CD14-positive monocyte (primary cell): ENCODE measurements around the gene DSP. TPM values are rescaled to one million over a fixed set of nuclear protein-coding genes. Genes with fewer than 3 reads are reported as not detected.

Experiments
- DNase-seq, 3 donors: peaks; one replicate each; pipeline ENCODE4 v3.0.0-alpha.2; 2011 to 2022
- H2AFZ ChIP-seq: 2 replicates; pipeline ENCODE4 v1.6.0; 2012; ENCODE audit warnings: mild to moderate bottlenecking, low read depth, low read length, inconsistent platforms; ENCODE audit not compliant: insufficient read depth, poor library complexity, severe bottlenecking
- H3K27ac ChIP-seq, 2 donors: 1 replicate in 1 of 2; 2 replicates in 1 of 2; pipeline ENCODE4 v1.5.1; 2012 to 2013; ENCODE audit warnings: low read length in 2 of 2, control low read depth in 1 of 2, inconsistent platforms in 1 of 2, low read depth in 1 of 2, mild to moderate bottlenecking in 1 of 2
- H3K27me3 ChIP-seq, 2 donors: one replicate each; pipeline versions ENCODE4 v1.6.0 to v1.6.1; 2011 to 2013; ENCODE audit warnings: low read length in 2 of 2; ENCODE audit not compliant: control insufficient read depth in 2 of 2, insufficient read depth in 2 of 2
- H3K36me3 ChIP-seq, 2 donors: replicated peaks in 1 of 2; 1 replicate in 1 of 2; 2 replicates in 1 of 2; pipeline versions ENCODE4 v1.5.1 to v1.6.1; 2012 to 2013; ENCODE audit warnings: low read length in 2 of 2, control low read depth in 1 of 2, inconsistent platforms in 1 of 2, mild to moderate bottlenecking in 1 of 2; ENCODE audit not compliant: insufficient read depth in 2 of 2, control insufficient read depth in 1 of 2
- H3K4me1 ChIP-seq, 2 donors: 1 replicate in 1 of 2; 2 replicates in 1 of 2; pipeline versions ENCODE4 v1.5.1 to v1.6.1; 2012 to 2013; ENCODE audit warnings: low read length in 2 of 2, control low read depth in 1 of 2, inconsistent platforms in 1 of 2, mild to moderate bottlenecking in 1 of 2, moderate library complexity in 1 of 2; ENCODE audit not compliant: insufficient read depth in 2 of 2, control insufficient read depth in 1 of 2
- H3K4me2 ChIP-seq: replicated peaks from 2 replicates; pipeline ENCODE3; 2012; ENCODE audit warnings: low read length, moderate library complexity, mild to moderate bottlenecking; ENCODE audit not compliant: poor library complexity, severe bottlenecking; ENCODE audit errors: extremely low read depth
- H3K4me3 ChIP-seq, 3 experiments: fragments of 200-600 bp in 1 of 3; sonication (generic) in 1 of 3; replicated peaks in 1 of 3; 1 replicate in 2 of 3; 2 replicates in 1 of 3; pipeline ENCODE4 v1.5.1; 2011 to 2013; ENCODE audit warnings: low read length in 3 of 3, mild to moderate bottlenecking in 3 of 3, control low read depth in 2 of 3, low read depth in 2 of 3, inconsistent platforms in 1 of 3, moderate library complexity in 1 of 3
- H3K79me2 ChIP-seq: 2 replicates; pipeline ENCODE4 v1.6.0; 2012; ENCODE audit warnings: mild to moderate bottlenecking, control low read depth, inconsistent platforms, low read length, moderate library complexity; ENCODE audit not compliant: insufficient read depth
- H3K9ac ChIP-seq: 2 replicates; pipeline ENCODE4 v1.6.0; 2017; ENCODE audit warnings: low read length, mild to moderate bottlenecking; ENCODE audit not compliant: insufficient read depth, poor library complexity, severe bottlenecking
- H3K9me3 ChIP-seq, 2 donors: replicated peaks in 1 of 2; 1 replicate in 1 of 2; 2 replicates in 1 of 2; pipeline versions ENCODE4 v1.5.1 to v1.6.1; 2012 to 2013; ENCODE audit warnings: low read length in 2 of 2, control low read depth in 1 of 2; ENCODE audit not compliant: control insufficient read depth in 1 of 2, insufficient read depth in 1 of 2
- H4K20me1 ChIP-seq: 2 replicates; pipeline ENCODE4 v1.6.0; 2012; ENCODE audit warnings: mild to moderate bottlenecking, low read length, control low read depth, moderate library complexity; ENCODE audit not compliant: insufficient read depth
- H3K27ac Mint-ChIP-seq, 7 donors: one replicate each; pipeline ENCODE4 v1.8.0; 2020; ENCODE audit warnings: mild to moderate bottlenecking in 7 of 7, mixed read lengths in 7 of 7, moderate library complexity in 6 of 7, inconsistent platforms in 2 of 7
- H3K27me3 Mint-ChIP-seq, 3 donors: one replicate each; pipeline ENCODE4 v1.8.0; 2021 to 2022; ENCODE audit warnings: low read depth in 3 of 3, mild to moderate bottlenecking in 3 of 3, mixed read lengths in 3 of 3, moderate library complexity in 3 of 3, inconsistent platforms in 1 of 3
- H3K36me3 Mint-ChIP-seq, 2 donors: one replicate each; pipeline ENCODE4 v1.8.0; 2020; ENCODE audit warnings: mixed read lengths in 2 of 2, inconsistent platforms in 1 of 2, mild to moderate bottlenecking in 1 of 2
- H3K4me1 Mint-ChIP-seq: one replicate; pipeline ENCODE4 v1.8.0; 2020; ENCODE audit warnings: mild to moderate bottlenecking, mixed read lengths
- H3K4me3 Mint-ChIP-seq, 2 donors: one replicate each; pipeline ENCODE4 v1.8.0; 2020; ENCODE audit warnings: mild to moderate bottlenecking in 2 of 2, mixed read lengths in 2 of 2, moderate library complexity in 1 of 2
- H3K9me3 Mint-ChIP-seq, 7 donors: one replicate each; pipeline ENCODE4 v1.8.0; 2020 to 2022; ENCODE audit warnings: mixed read lengths in 7 of 7, mild to moderate bottlenecking in 6 of 7, moderate library complexity in 6 of 7, inconsistent platforms in 2 of 7
- CTCF ChIP-seq: fragments of 200-600 bp; IDR thresholded peaks from one replicate; pipeline ENCODE4 v1.8.0; 2022; ENCODE audit warnings: antibody characterized with exemption, mild to moderate bottlenecking
- WGBS: methylation state at CpG from one replicate; pipeline ENCODE4 v1.1.5; 2013; ENCODE audit warnings: missing lambda C conversion rate; ENCODE audit not compliant: insufficient coverage; 5-methylcytosine and 5-hydroxymethylcytosine counted together
- intact Hi-C, 2 donors: fragments of 100-400 bp; cut with micrococcal nuclease; formaldehyde crosslinking; loops; one replicate each; pipeline versions ENCODE4 v1.15.0 to v1.15.1; 2023
- polyA plus RNA-seq, 3 donors: library from polyadenylated mRNA; depleted of rRNA in 1 of 3; unstranded in 2 of 3; stranded (reverse) in 1 of 3; fragments of 300-500 nt in 2 of 3; fragments of >200 nt in 1 of 3; fragmentation: Illumina TruSeq in 2 of 3; gene quantifications; 1 replicate in 2 of 3; 2 replicates in 1 of 3; pipeline ENCODE4 v1.2.3, GENCODE V29; 2012 to 2021

DSP gene
- polyA plus RNA-seq, 3 donors = not detected

GRCh38 chr6:7512320-7512719 lies 29.2 kb upstream of the DSP start:
- Histone ChIP-seq H3K36me3 (no peaks in the 10 kb centered on the region), H3K79me2 (no peaks in the 10 kb centered on the region), H2AFZ (no peak overlapping the region), H3K9ac (no peak overlapping the region), H3K9me3 (no peaks in the 10 kb centered on the region), H3K4me3 (no peak overlapping the region), H3K27me3 (peaks cover 0 to 2% of the 10 kb centered on the region in 2 donors), H3K4me1 (no peaks in the 10 kb centered on the region), H3K4me2 (no peak overlapping the region), H4K20me1 (no peaks in the 10 kb centered on the region), H3K27ac (no peak overlapping the region)
- peaks cover 5 to 18% (median 10%) of the 10 kb centered on the region in 3 donors for H3K27me3 Mint-ChIP-seq
- H3K27ac Mint-ChIP-seq = no peak overlapping the region
- H3K4me1 Mint-ChIP-seq = no peaks in the 10 kb centered on the region
- H3K36me3 Mint-ChIP-seq = no peaks in the 10 kb centered on the region
- WGBS = no CpG with 5 or more reads among the region's 2 CpGs
- no peaks in the 10 kb centered on the region for H3K9me3 Mint-ChIP-seq
- intact Hi-C loops = no loop called here
- TF ChIP-seq CTCF = no peak
- H3K4me3 Mint-ChIP-seq = no peak overlapping the region
- no peak for DNase-seq

GRCh38 chr6:7513529-7513928 lies 27.9 kb upstream of the DSP start:
- Histone ChIP-seq H3K4me1 (no peaks in the 10 kb centered on the region), H3K36me3 (no peaks in the 10 kb centered on the region), H3K9me3 (no peaks in the 10 kb centered on the region), H3K4me2 (no peak overlapping the region), H3K79me2 (no peaks in the 10 kb centered on the region), H3K9ac (no peak overlapping the region), H2AFZ (no peak overlapping the region), H3K4me3 (no peak overlapping the region), H3K27ac (no peak overlapping the region), H4K20me1 (no peaks in the 10 kb centered on the region), H3K27me3 (peaks cover 0 to 2% of the 10 kb centered on the region in 2 donors)
- no peaks in the 10 kb centered on the region for H3K4me1 Mint-ChIP-seq
- DNase-seq = no peak
- no peak for TF ChIP-seq CTCF
- 98% methylated on average over 4 of the region's 5 CpGs for WGBS
- H3K27ac Mint-ChIP-seq = no peak overlapping the region
- no peaks in the 10 kb centered on the region for H3K36me3 Mint-ChIP-seq
- H3K9me3 Mint-ChIP-seq = no peaks in the 10 kb centered on the region
- no peak overlapping the region for H3K4me3 Mint-ChIP-seq
- intact Hi-C loops = no loop called here
- H3K27me3 Mint-ChIP-seq = peaks cover 5 to 18% (median 10%) of the 10 kb centered on the region in 3 donors
